ENCODE measurements around the gene ANXA1.

- TF ChIP-seq CTCF (conservative IDR thresholded peaks at IDR 0.05; ENCODE audit: low read depth, low read length) = no peak
- TF ChIP-seq EZH2 (IDR thresholded peaks at IDR 0.05; ENCODE audit: borderline replicate concordance, low read depth, low read length, poor library complexity, severe bottlenecking) = no peak
These were observed 27.9 kb downstream of the ANXA1 start for GRCh38 chr9:73179589-73179988.
